Fibroblast of mammary gland (primary cell): ENCODE measurements around the gene PHLDB3.

Experiments
- DNase-seq: peaks from one replicate; pipeline ENCODE4 v3.0.0-alpha.2; 2010; ENCODE audit warnings: low read depth
- H3K4me3 ChIP-seq: 2 replicates; pipeline ENCODE4 v1.5.1; 2011; ENCODE audit warnings: low read depth, mild to moderate bottlenecking, low read length, moderate library complexity; ENCODE audit not compliant: control insufficient read depth
- TF ChIP-seq, protein P1 (sequence below): conservative IDR thresholded peaks from 2 replicates; pipeline ENCODE4 v1.5.1; 2011; ENCODE audit warnings: low read depth, low read length, inconsistent platforms; ENCODE audit not compliant: control insufficient read depth, insufficient read depth

The PHLDB3 gene

DNA sequence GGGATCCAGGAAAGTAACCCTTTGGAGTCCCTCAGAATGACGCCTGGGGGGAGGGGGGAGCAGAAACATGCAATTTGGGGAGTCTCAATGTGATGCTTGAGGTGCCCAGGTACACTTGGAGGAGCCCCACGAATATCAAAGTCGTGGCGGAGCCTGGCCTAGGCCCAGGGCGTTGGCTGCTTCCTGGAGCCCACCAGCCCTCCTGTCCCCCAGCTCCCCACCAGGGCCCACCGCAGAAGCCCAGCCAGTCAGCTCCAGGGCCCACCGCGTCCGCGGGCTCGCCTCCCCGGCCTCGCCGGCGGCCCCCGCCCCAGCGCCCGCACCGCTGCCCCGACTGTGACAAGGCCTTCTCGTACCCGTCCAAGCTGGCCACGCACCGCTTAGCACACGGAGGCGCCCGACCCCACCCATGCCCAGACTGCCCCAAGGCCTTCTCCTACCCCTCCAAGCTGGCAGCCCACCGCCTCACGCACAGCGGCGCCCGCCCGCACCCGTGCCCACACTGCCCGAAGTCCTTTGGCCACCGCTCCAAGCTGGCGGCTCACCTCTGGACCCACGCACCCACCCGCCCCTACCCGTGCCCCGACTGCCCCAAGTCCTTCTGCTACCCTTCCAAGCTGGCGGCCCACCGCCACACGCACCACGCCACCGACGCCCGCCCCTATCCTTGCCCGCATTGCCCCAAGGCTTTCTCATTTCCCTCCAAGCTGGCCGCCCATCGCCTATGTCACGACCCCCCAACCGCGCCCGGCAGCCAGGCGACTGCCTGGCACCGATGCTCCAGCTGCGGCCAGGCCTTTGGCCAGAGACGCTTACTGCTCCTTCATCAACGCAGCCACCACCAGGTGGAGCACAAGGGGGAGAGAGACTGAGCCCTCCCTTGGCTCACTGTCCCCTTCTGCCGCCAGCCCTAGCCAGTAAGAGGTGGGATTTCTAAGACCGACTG lies 30.5 kb upstream of the PHLDB3 start:
- H3K4me3 ChIP-seq: peak overlapping the region; percentile 46
- TF ChIP-seq, protein P1, sequence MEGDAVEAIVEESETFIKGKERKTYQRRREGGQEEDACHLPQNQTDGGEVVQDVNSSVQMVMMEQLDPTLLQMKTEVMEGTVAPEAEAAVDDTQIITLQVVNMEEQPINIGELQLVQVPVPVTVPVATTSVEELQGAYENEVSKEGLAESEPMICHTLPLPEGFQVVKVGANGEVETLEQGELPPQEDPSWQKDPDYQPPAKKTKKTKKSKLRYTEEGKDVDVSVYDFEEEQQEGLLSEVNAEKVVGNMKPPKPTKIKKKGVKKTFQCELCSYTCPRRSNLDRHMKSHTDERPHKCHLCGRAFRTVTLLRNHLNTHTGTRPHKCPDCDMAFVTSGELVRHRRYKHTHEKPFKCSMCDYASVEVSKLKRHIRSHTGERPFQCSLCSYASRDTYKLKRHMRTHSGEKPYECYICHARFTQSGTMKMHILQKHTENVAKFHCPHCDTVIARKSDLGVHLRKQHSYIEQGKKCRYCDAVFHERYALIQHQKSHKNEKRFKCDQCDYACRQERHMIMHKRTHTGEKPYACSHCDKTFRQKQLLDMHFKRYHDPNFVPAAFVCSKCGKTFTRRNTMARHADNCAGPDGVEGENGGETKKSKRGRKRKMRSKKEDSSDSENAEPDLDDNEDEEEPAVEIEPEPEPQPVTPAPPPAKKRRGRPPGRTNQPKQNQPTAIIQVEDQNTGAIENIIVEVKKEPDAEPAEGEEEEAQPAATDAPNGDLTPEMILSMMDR: peak; percentile 55
- DNase-seq: peak; percentile 60

DNA sequence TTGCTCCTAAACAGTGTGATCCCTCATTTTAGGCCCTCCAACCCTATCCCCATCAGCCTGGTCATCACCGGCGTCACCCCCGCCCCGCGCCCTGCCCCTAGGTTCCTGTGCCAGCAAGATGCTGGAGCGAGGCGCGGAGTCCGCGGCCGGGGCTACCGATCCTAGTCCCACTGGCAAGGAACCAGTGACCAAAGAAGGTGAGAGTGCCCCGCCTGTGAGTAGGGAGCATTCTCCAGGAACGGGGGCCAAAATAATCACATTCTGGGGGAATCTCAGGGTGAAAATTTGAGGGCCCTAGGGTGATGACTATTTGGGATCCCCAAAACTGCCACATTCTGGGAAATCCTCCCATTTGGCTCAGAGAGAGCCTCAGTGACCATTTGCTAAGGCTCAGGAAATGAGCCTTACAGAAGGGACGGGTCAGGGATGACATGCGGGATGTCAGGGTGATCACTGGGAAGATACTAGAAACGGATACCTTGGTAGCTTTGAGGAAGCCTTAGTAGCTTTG lies 29.8 kb upstream of the PHLDB3 start:
- peak overlapping the region; percentile 46 for H3K4me3 ChIP-seq
- TF ChIP-seq, protein P1: no peak

GRCh38 chr19:43533546-43534304 lies 29.2 kb upstream of the PHLDB3 start:
- H3K4me3 ChIP-seq: peak overlapping the region; percentile 66
- peak; percentile 99 for DNase-seq
- TF ChIP-seq, protein P1: no peak

More for the DNA sequence above, 29.8 kb upstream of the PHLDB3 start:
- no peak for DNase-seq

DNA sequence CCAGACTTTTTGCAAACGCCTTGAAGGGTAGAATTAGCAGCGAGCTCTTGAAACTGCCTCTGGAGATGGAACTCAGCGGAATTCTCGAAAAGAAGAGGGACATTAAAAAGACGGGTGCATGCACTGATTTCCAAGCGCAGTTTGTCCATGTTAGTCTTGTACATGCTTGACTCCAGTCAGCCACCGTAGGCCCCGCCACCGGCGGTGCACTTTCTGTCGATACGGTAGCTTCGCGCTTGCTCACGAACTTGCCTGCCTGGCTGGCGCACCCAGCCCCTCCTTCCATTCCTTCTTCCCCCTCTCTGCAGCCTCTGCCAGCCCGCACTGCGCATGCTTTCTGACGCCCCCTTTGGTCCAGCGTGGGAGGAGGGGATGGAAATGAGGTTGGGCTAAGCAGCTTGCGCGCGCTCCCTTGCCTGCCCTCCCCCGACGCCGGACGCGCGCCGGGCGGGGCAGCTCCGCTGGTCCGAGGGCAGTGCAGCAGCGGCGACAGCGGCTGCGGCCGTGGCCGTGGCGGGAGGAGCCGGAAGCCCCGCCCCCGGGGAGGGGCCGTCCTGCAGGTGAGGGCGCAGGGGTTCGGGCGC lies 28.5 kb upstream of the PHLDB3 start, which contains the start of gene ZNF575:
Gene ZNF575 (plus strand): TSS at position 227 of the 584 bp plus-strand sequence. CDS start 1,235 bp downstream, outside the sequence.
- peak within 1 kb of the TSS; percentile 66 for H3K4me3 ChIP-seq
- TF ChIP-seq, protein P1: no peak
- DNase-seq: peak; percentile 95

DNA sequence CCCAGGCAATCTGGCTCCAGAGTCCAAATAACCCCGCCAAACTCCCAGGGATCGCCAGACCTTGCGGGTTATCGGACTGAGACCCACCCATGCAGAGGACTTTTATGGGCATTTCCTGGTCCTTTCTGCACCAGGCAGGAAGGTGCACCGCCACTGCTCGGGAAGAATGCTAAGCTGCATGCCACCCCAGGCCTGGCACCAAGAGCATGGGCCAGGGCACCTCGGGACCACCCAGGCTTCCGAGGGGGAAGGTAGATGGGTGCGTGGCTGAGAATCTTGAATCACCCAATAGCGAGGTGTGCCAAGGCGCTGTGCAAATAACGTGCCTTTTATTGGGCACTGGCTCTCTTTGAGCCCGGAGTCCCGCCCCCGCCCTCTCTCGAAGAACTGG lies 28.0 kb upstream of the PHLDB3 start:
- no peak for DNase-seq
- TF ChIP-seq, protein P1: no peak
- H3K4me3 ChIP-seq: peak overlapping the region; percentile 66

DNA sequence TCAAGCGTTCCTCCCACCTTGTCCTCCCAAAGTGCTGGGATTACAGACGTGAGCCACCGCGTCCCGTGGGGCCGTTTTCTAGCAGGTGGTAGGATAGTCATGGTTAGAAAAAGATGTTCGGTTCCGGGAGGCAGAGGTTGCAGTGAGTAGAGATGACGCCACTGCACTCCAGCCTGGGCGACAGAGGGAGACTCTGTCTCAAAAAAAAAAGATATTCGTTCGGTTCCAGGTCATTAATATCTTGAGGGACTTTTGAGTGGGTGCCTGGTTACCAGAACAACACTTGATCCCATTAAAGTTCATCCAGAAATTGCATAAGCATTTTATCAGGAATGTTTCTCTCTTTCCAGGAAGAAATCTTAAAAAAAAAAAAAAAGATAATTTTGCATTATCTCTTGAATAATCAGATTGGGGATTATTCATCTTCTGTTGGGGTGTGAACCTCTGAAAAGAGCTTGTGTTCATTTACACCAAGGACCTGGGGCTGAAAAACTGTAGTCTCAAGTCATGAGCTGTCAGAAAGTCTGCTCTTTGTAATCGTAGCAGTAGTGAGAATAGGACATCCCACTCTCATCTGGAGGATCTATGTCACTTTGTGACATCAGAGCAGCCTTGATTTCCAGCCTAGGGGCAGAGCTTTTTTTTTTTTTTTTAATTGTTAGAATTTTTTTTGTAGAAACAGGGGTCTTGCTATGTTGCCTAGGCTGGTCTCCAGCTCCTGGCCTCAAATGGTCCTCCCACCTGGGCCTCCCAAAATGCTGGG lies 23.5 kb upstream of the PHLDB3 start:
- peak; percentile 44 for DNase-seq
- H3K4me3 ChIP-seq: peak overlapping the region; percentile 85

More for the DNA sequence above, 23.5 kb upstream of the PHLDB3 start:
- TF ChIP-seq, protein P1: no peak
